Stimulated activated CD8-positive, alpha-beta memory T cell treated with anti-CD3 and anti-CD28 coated beads, Interleukin-4, amount 100 ng/mL, for 1 hour (primary cell): ENCODE measurements around the gene CD2AP.

ENCODE experiments used
- DNase-seq, 2 donors: peaks; one replicate each; pipeline ENCODE4 v3.0.0-alpha.2; 2020; ENCODE audit warnings: low read depth in 2 of 2, low spot score in 1 of 2

CD2AP gene

DNA sequence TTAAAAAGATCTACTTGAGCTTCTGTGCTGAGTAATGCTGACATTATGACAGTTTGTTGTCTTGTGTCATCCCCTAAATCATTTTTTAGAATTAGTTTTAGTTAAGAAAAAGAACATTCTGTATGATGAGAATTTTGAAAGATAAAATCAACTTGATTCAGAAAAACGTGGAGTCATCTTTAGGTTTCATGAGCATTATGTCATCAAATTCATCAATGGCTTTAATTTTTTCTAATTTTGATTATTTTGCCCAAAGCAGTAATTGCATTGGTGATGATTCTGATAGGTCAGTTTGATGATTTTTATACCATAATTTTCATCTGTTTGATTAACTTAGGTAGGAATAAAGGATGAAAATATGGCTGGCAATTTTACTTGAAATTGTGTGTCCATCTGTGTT is 194.2 kb downstream of the CD2AP start:
- DNase-seq, result no peak

- DNase-seq, result no peak
Measured at GRCh38 chr6:47672816-47673215, 195.2 kb downstream of the CD2AP start.

GRCh38 chr6:47674673-47675072 is 197.1 kb downstream of the CD2AP start:
- DNase-seq, result no peak
